Endothelial cell of umbilical vein (primary cell): ENCODE measurements around the gene DPP9. TPM values are rescaled to one million over a fixed set of nuclear protein-coding genes. Genes with fewer than 3 reads are reported as not detected.

ENCODE experiments used
- BruUV-seq: library from RNA; stranded (reverse); fragments of 400-500 nt; replicated peaks from 2 replicates; lab custom pipeline; 2021; lab: Mats Ljungman, UMichigan
- CTCF ChIA-PET: fragments of 300-600, 350-600 bp; sonication (Branson Sonifier 250); formaldehyde crosslinking; loops from one replicate; lab custom pipeline; 2021; ENCODE audit warnings: antibody characterized with exemption, inconsistent platforms; lab: Charles Lee
- POLR2A ChIA-PET: fragments of 300-600, 350-600 bp; sonication (Branson Sonifier 250); formaldehyde crosslinking; loops from one replicate; lab custom pipeline; 2021; ENCODE audit warnings: antibody characterized with exemption, inconsistent platforms; lab: Charles Lee
- DNase-seq: peaks from one replicate; pipeline ENCODE4 v3.0.0-alpha.2; 2011; ENCODE audit warnings: low read depth, low spot score
- FAIRE-seq: peaks from 2 replicates; lab custom pipeline; 2011; peaks lifted over from hg19 to GRCh38; lab: Jason Lieb, UNC
- H2AFZ ChIP-seq: 2 replicates; pipeline ENCODE4 v1.6.0; 2012; ENCODE audit warnings: low read depth, low read length, control low read depth, inconsistent platforms
- H3K27ac ChIP-seq: 2 replicates; pipeline ENCODE4 v1.5.1; 2011; ENCODE audit warnings: low read depth, mild to moderate bottlenecking, control low read depth, low read length, moderate library complexity; ENCODE audit not compliant: insufficient read depth
- H3K27me3 ChIP-seq, 2 experiments: 2 replicates each; pipeline versions ENCODE4 v1.6.0 to v1.6.1; 2011; ENCODE audit warnings: low read length in 2 of 2, mixed read lengths in 1 of 2; ENCODE audit not compliant: control insufficient read depth in 2 of 2, insufficient read depth in 2 of 2
- H3K36me3 ChIP-seq, 2 experiments: 2 replicates in 1 of 2; 3 replicates in 1 of 2; pipeline ENCODE4 v1.5.1; 2011; ENCODE audit warnings: low read length in 2 of 2, mild to moderate bottlenecking in 1 of 2, moderate library complexity in 1 of 2; ENCODE audit not compliant: control insufficient read depth in 2 of 2, insufficient read depth in 2 of 2; ENCODE audit errors: extremely low read depth in 1 of 2
- H3K4me1 ChIP-seq: 3 replicates; pipeline ENCODE4 v1.5.1; 2011; ENCODE audit warnings: mild to moderate bottlenecking, low read length; ENCODE audit not compliant: control insufficient read depth, insufficient read depth; ENCODE audit errors: extremely low read depth
- H3K4me2 ChIP-seq: 2 replicates; pipeline ENCODE4 v1.6.1; 2011; ENCODE audit warnings: low read length, control low read depth, mixed read lengths; ENCODE audit not compliant: insufficient read depth
- H3K4me3 ChIP-seq, 3 experiments: fragments of 200-600 bp in 1 of 3; sonication (generic), shearing (Covaris generic) in 1 of 3; replicated peaks in 1 of 3; 2 replicates each; pipeline ENCODE4 v1.5.1; 2011 to 2016; ENCODE audit warnings: control low read depth in 3 of 3, low read length in 3 of 3, mild to moderate bottlenecking in 2 of 3, inconsistent platforms in 1 of 3, low read depth in 1 of 3, moderate library complexity in 1 of 3; ENCODE audit not compliant: insufficient read depth in 1 of 3
- H3K79me2 ChIP-seq: 2 replicates; pipeline ENCODE4 v1.6.0; 2012; ENCODE audit warnings: low read length, inconsistent platforms; ENCODE audit not compliant: control insufficient read depth, insufficient read depth
- H3K9ac ChIP-seq: replicated peaks from 2 replicates; pipeline ENCODE3; 2011; ENCODE audit warnings: low read length, control low read depth; ENCODE audit not compliant: insufficient read depth; ENCODE audit errors: extremely low read depth
- H3K9me1 ChIP-seq: replicated peaks from 3 replicates; pipeline ENCODE4 v1.6.0; 2011; ENCODE audit warnings: mild to moderate bottlenecking, low read length; ENCODE audit not compliant: control insufficient read depth, insufficient read depth; ENCODE audit errors: extremely low read depth
- H3K9me3 ChIP-seq: replicated peaks from 2 replicates; pipeline ENCODE4 v1.5.1; 2012; ENCODE audit warnings: low read length, inconsistent platforms; ENCODE audit not compliant: control insufficient read depth, insufficient read depth
- H4K20me1 ChIP-seq: replicated peaks from 2 replicates; pipeline ENCODE3; 2011; ENCODE audit warnings: mild to moderate bottlenecking, low read length; ENCODE audit not compliant: control insufficient read depth, insufficient read depth; ENCODE audit errors: extremely low read depth
- CTCF ChIP-seq, 2 donors: IDR thresholded peaks; 1 replicate in 1 of 2; 2 replicates in 1 of 2; pipeline ENCODE4 v1.5.1; 2011; ENCODE audit warnings: low read length in 2 of 2, mild to moderate bottlenecking in 2 of 2, moderate library complexity in 2 of 2, control low read depth in 1 of 2, inconsistent platforms in 1 of 2, low read depth in 1 of 2; ENCODE audit not compliant: insufficient read depth in 1 of 2; ENCODE audit errors: extremely low read depth in 1 of 2
- GATA2 ChIP-seq: IDR thresholded peaks from 2 replicates; pipeline ENCODE4 v1.7.0; 2011; ENCODE audit warnings: low read depth, mild to moderate bottlenecking, moderate library complexity, mixed read lengths, low read length; ENCODE audit not compliant: insufficient read length, insufficient read depth
- JUN ChIP-seq: IDR thresholded peaks from 2 replicates; pipeline ENCODE4 v1.6.1; 2011; ENCODE audit warnings: borderline replicate concordance, low read depth; ENCODE audit not compliant: insufficient read length, insufficient read depth
- MAX ChIP-seq: IDR thresholded peaks from 2 replicates; pipeline ENCODE4 v1.6.1; 2011; ENCODE audit not compliant: insufficient read depth, insufficient read length
- POLR2A ChIP-seq: IDR thresholded peaks from 2 replicates; pipeline ENCODE4 v1.6.1; 2012; ENCODE audit warnings: low read depth, mild to moderate bottlenecking, control low read depth, low read length
- dilution Hi-C: fragments of 300-500 bp; cut with MboI; formaldehyde crosslinking; loops from one replicate; pipeline ENCODE4 v1.15.0; 2019; ENCODE audit warnings: low sequenced_read_pairs; ENCODE audit not compliant: extremely low pct_ligation_motif_present
- intact Hi-C: fragments of 100-400 bp; cut with micrococcal nuclease; formaldehyde crosslinking; loops from one replicate; pipeline ENCODE4 v1.10.0; 2022
- polyA plus RNA-seq, 4 experiments: library from polyadenylated mRNA; depleted of rRNA in 3 of 4; stranded (reverse) in 3 of 4; unstranded in 1 of 4; fragments of >200 nt; gene quantifications; 2 replicates each; pipeline versions ENCODE4 v1.2.1 to v1.2.3, GENCODE V29; 2011 to 2012; ENCODE audit warnings: missing spikeins in 1 of 4
- total RNA-seq: library from RNA; stranded (reverse); gene quantifications from 2 replicates; pipeline ENCODE4 v1.2.3, GENCODE V29; 2021

Gene DPP9
- total and polyA plus RNA-seq, 2 donors (not counting 3 experiments of a cell fraction or from before 2014, with no cell fraction given) = 31.5 to 98.0 TPM

- no peak for FAIRE-seq
- H3K27me3 ChIP-seq = peaks cover 0 to 4% of the 10 kb centered on the region in 2 experiments
- CTCF ChIA-PET = interaction anchor here (1.2 kb wide), 1 partner anchor 48 kb away, joined by 3 read pairs; no protein-coding TSS in a partner anchor
- no peak overlapping the region for H2AFZ ChIP-seq
- H3K36me3 ChIP-seq = no peaks in the 10 kb centered on the region
- POLR2A ChIA-PET = interaction anchor here (0.6 kb wide), 1 partner anchor 103 kb away, joined by 3 read pairs; no protein-coding TSS in a partner anchor
- BruUV-seq = no TSS peak
- intact Hi-C loops = no loop called here
- no peaks in the 10 kb centered on the region for H3K4me1 ChIP-seq
- H3K9me3 ChIP-seq = no peaks in the 10 kb centered on the region
- no peak overlapping the region for H3K4me2 ChIP-seq
- no peak for TF ChIP-seq CTCF (IDR thresholded peaks at IDR 0.05; ENCODE audit: extremely low read depth in 1 of 2, insufficient read depth in 1 of 2, low read depth in 1 of 2, low read length in 2 of 2)
- TF ChIP-seq POLR2A = no peak
- no peak for TF ChIP-seq MAX
- TF ChIP-seq GATA2 = no peak
- no peak for TF ChIP-seq JUN
- no peaks in the 10 kb centered on the region for H3K9me1 ChIP-seq
- dilution Hi-C loops = no loop called here
- H3K9ac ChIP-seq = no peak overlapping the region
- no peak overlapping the region for H3K4me3 ChIP-seq
- H3K79me2 ChIP-seq = no peaks in the 10 kb centered on the region
- no peaks in the 10 kb centered on the region for H4K20me1 ChIP-seq
- no peak overlapping the region for H3K27ac ChIP-seq
- no peak for DNase-seq
Observed at GRCh38 chr19:4742723-4743646, 19.3 kb upstream of the DPP9 start.
